SHP77 treated with DMSO at 0.1 percent for 48 hours (cell line): ENCODE data around the gene MTMR8.

Source experiments
- DNase-seq: peaks from one replicate; lab custom pipeline; 2025; lab: John Stamatoyannopoulos, UW

Gene MTMR8

GRCh38 chrX:64306712-64307111 lies 88.5 kb downstream of the MTMR8 start:
- no peak for DNase-seq

DNA sequence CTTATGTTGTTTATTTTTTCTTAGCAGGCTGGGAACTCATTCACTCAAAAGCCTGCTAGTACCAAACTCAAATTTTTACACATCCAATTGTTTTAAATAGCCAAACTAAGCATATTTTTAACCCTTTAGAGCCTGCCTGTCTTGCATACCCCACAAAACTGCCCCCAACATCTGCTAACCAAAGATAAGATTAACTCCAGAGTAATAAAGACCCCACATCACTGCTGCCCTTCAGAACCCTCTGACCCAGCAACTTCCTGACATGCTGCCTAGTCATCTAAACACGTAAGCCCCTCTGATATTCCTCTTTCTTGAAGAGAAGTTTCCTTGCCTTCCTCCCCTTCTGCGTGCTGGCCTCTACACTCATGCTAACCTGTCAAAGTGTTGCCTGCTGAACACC lies 104.1 kb downstream of the MTMR8 start:
- DNase-seq, result no peak

- no peak for DNase-seq
Measured at GRCh38 chrX:64265265-64265664, 130.0 kb downstream of the MTMR8 start.

GRCh38 chrX:64230123-64230970 lies 164.9 kb downstream of the MTMR8 start, which contains the start of gene ASB12:
TSS of gene ASB12 (minus strand) at chrX:64230607. CDS start at chrX:64225650, 4,957 bp downstream.
- no peak for DNase-seq

DNA sequence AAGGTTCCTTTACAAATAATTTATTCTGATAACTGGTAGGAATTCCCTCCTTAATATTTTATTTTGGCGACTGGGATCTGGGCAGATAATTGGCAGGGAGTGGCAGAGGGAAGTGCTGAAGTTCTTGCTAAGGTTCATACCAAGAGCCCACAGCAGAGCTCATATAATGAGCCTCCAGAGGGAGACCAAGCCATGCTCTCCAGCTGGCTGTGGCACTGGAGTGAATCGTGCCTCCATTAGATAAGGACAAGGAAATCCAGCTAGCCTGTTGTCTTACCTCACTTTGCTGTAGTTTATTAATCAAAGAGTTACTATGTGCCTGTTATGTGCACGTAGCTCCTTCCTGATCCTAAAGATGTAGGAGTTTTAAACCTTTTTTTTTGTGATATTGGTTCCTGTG lies 166.1 kb downstream of the MTMR8 start:
- DNase-seq, result no peak
